IPS-18c (cell line): ENCODE data around the gene SATB1.
"Not testable (repeated sequence)": the region's sequence is repeated elsewhere in the genome, so short reads cannot be mapped to it uniquely, and the experiment has no call there.

ENCODE experiments used
- H3K4me3 ChIP-seq: 2 replicates; pipeline ENCODE4 v1.7.0; 2013; ENCODE audit warnings: low read depth, mild to moderate bottlenecking, low read length, moderate library complexity; ENCODE audit not compliant: insufficient read depth
- H3K9me3 ChIP-seq: one replicate; pipeline ENCODE4 v1.6.1; 2013; ENCODE audit warnings: mild to moderate bottlenecking, low read length, moderate library complexity; ENCODE audit not compliant: control insufficient read depth, insufficient read depth

SATB1 gene

DNA sequence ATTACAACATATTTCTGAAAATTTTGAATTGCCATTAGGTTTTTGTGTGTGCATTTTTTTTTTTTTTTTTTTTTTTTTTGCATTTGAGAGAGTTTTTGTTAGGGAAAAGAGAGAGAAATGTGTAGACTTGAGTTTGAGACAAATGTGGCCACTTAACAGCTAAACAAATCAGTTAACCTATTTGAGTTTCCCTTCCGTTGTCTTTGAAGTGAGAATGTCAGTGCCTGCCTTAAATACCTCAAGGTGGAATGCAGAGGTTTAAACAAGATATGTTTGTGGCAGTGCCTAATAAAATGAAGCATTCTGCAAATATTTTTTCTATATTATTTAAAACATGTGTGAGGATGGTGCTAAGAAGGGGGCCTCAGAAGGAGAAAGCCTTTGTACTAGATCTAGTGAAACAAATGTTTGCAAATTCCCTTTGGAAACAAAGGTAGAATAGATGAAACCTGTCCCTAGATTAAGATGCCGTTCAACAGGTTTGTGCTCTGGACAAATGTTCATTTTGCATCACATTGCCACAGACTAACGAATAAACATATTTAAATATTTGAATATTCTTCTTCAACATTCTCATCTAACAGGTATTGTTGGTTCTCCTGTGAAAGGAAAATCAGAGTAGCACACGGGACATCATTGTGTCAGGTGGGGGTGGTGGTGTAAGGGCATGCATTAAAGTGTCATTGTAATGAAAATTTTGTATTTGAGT is 80.7 kb downstream of the SATB1 start:
- Histone ChIP-seq H3K4me3 (no peak overlapping the region), H3K9me3 (no peaks in the 10 kb centered on the region)

DNA sequence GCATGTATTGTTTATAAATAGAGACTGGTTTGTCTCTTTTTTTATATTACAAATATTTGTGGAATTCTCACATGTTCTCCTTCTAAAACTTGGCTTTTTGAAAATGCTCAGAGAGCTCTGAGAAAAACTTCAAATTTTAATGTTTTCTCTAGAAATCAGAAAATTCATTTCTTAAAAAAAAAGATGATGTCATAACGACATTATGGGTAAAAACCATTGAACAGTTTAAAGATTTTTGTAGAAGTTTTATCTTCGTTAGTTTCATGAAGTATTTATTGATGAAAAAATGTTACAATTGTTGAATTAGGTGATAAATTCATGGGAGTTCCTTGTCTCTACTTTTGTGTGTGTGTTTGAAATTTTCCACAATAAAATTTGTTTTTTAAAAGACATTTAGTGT is 81.3 kb downstream of the SATB1 start:
- Histone ChIP-seq H3K9me3 (no peaks in the 10 kb centered on the region), H3K4me3 (no peak overlapping the region)

- no peaks in the 10 kb centered on the region for H3K9me3 ChIP-seq
- no peak overlapping the region for H3K4me3 ChIP-seq
Observed at GRCh38 chr3:18338827-18339514, 86.2 kb downstream of the SATB1 start.

GRCh38 chr3:18337231-18337630 is 87.9 kb downstream of the SATB1 start:
- no peak overlapping the region for H3K4me3 ChIP-seq
- no peaks in the 10 kb centered on the region for H3K9me3 ChIP-seq

DNA sequence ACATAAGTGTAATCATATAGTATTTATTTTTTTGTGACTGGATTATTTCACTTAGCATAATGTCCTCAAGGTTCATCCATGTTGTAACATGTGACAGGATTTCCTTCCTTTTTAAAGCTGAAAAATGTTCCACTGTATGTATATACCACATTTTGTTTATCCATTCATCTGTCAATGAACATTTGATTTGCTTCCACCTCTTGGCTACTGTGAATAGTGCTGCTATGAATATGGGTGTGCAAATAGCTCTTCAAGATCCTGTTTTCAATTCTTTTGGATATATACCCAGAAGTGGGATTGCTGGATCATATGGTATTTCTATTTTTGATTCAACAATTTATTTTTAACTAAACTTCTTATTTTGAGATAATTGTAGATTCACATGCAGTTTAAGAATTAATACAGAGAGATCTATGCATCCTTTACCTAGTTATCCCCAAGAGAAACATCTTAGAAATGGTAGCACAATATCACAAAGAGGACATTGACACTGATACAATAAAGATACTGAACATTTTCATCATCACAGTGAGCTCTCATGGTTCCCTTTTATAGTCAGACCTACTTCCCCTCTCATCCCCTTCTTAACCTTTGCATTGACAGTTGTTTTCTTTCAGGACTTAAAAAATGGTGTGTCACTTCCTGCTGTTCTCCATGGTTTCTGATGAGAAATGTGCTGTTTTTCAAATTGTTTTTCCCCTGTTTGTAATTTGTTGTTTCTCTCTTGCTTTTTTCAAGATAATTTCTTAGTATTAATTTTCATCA is 90.1 kb downstream of the SATB1 start:
- Histone ChIP-seq H3K9me3 (no peaks in the 10 kb centered on the region), H3K4me3 (no peak overlapping the region)

GRCh38 chr3:18330772-18331441 is 94.2 kb downstream of the SATB1 start:
- H3K9me3 ChIP-seq, H3K4me3 ChIP-seq: not testable (repeated sequence)

DNA sequence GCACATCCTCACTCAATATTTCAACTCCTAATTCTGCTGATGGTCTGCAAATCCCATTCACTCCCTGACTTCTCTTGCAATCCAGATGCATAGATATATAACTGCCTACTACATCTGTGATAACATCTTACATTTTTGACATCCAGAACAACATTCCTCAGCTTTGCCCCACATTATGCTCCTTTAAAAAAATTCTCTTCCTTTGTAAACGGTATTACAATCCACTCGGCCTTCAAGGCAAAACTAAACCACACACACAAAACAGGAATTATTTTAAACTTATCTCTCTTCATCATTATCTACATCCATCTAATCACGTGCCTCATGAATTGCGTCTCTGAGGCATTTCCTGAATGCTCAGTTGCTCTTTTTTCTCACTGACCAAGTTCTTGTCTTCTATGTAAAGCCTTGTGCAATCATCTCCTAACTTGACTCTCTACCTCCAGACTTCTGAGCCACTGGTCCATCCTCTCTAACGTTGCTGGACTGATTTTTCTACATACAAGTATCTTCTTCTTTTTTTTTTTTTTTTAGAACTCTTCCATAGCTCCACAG is 117.0 kb downstream of the SATB1 start:
- no peak overlapping the region for H3K4me3 ChIP-seq

DNA sequence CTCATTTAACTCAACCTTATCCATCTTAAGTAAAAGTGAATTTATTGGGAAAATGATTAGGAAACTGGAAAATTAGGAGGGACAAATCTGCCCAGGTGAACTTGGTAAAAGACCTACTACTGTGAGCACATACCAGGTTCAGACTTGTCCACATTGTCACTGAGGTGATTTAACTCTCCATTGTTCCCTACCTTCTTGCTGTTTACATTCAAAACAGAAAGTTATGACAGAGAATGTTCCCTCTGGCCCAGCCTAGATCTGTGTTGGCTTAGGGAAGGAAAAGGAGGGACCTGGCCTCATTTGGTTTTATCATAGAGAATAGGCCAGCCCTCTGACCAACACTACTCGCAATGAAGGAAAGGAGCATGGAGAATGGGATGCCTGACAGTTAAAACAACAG is 117.6 kb downstream of the SATB1 start:
- no peak overlapping the region for H3K4me3 ChIP-seq
- H3K9me3 ChIP-seq, result no peaks in the 10 kb centered on the region

More for the DNA sequence above, 117.0 kb downstream of the SATB1 start:
- no peaks in the 10 kb centered on the region for H3K9me3 ChIP-seq

- Histone ChIP-seq H3K4me3 (no peak overlapping the region), H3K9me3 (no peaks in the 10 kb centered on the region)
Observed at GRCh38 chr3:18302517-18302916, 122.6 kb downstream of the SATB1 start.

GRCh38 chr3:18301781-18302180 is 123.4 kb downstream of the SATB1 start:
- Histone ChIP-seq H3K9me3 (no peaks in the 10 kb centered on the region), H3K4me3 (no peak overlapping the region)

GRCh38 chr3:18300916-18301315 is 124.2 kb downstream of the SATB1 start:
- H3K4me3 ChIP-seq, result no peak overlapping the region
- H3K9me3 ChIP-seq, result no peaks in the 10 kb centered on the region

GRCh38 chr3:18297126-18297525 is 128.0 kb downstream of the SATB1 start:
- H3K4me3 ChIP-seq, result no peak overlapping the region
- no peaks in the 10 kb centered on the region for H3K9me3 ChIP-seq
